Common myeloid progenitor, CD34-positive (primary cell): ENCODE results near the gene SLC4A11.

ENCODE experiments used
- CTCF ChIA-PET: fragments of 350-600 bp; sonication (Branson Sonifier 250); formaldehyde crosslinking; loops from one replicate; lab custom pipeline; 2021; ENCODE audit warnings: antibody characterized with exemption; lab: Charles Lee
- POLR2A ChIA-PET: fragments of 350-600 bp; sonication (Branson Sonifier 250); formaldehyde crosslinking; loops from one replicate; lab custom pipeline; 2021; ENCODE audit warnings: antibody characterized with exemption; lab: Charles Lee
- DNase-seq, 3 donors: peaks; one replicate each; pipeline versions ENCODE4 v3.0.0 to v3.0.0-alpha.2; 2013
- H3K27ac ChIP-seq, 2 experiments: 1 replicate in 1 of 2; 2 replicates in 1 of 2; pipeline ENCODE4 v1.7.0; 2013; ENCODE audit warnings: inconsistent platforms in 2 of 2, low read length in 2 of 2, mild to moderate bottlenecking in 2 of 2, low read depth in 1 of 2, moderate library complexity in 1 of 2; ENCODE audit not compliant: severe bottlenecking in 2 of 2, insufficient read depth in 1 of 2, poor library complexity in 1 of 2
- H3K27me3 ChIP-seq, 5 experiments: replicated peaks in 2 of 5; 1 replicate in 3 of 5; 2 replicates in 2 of 5; pipeline versions ENCODE4 v1.6.1 to v1.7.0; 2013; ENCODE audit warnings: low read length in 4 of 5, mild to moderate bottlenecking in 2 of 5, moderate library complexity in 2 of 5, inconsistent platforms in 1 of 5; ENCODE audit not compliant: insufficient read depth in 5 of 5, control insufficient read depth in 4 of 5
- H3K36me3 ChIP-seq, 4 experiments: 1 replicate in 2 of 4; 2 replicates in 2 of 4; pipeline versions ENCODE4 v1.6.1 to v1.7.0; 2013; ENCODE audit warnings: low read length in 3 of 4, control low read depth in 1 of 4, mild to moderate bottlenecking in 1 of 4; ENCODE audit not compliant: control insufficient read depth in 4 of 4, insufficient read depth in 4 of 4
- H3K4me1 ChIP-seq, 4 experiments: 1 replicate in 3 of 4; 2 replicates in 1 of 4; pipeline versions ENCODE4 v1.6.1 to v1.7.1; 2013; ENCODE audit warnings: low read length in 3 of 4, mild to moderate bottlenecking in 3 of 4, control low read depth in 1 of 4, inconsistent platforms in 1 of 4, moderate library complexity in 1 of 4; ENCODE audit not compliant: control insufficient read depth in 4 of 4, insufficient read depth in 4 of 4; ENCODE audit errors: control extremely low read depth in 1 of 4
- H3K4me3 ChIP-seq, 7 experiments: 1 replicate in 4 of 7; 2 replicates in 3 of 7; pipeline versions ENCODE4 v1.5.1 to v1.7.0; 2013; ENCODE audit warnings: mild to moderate bottlenecking in 7 of 7, low read length in 6 of 7, moderate library complexity in 6 of 7, inconsistent platforms in 2 of 7, low read depth in 2 of 7, control low read depth in 1 of 7; ENCODE audit not compliant: insufficient read depth in 4 of 7, control insufficient read depth in 1 of 7; ENCODE audit errors: extremely low read depth in 1 of 7
- H3K9me3 ChIP-seq, 5 experiments: 1 replicate in 4 of 5; 2 replicates in 1 of 5; pipeline versions ENCODE4 v1.6.1 to v1.7.1; 2013; ENCODE audit warnings: low read length in 4 of 5, mild to moderate bottlenecking in 2 of 5, inconsistent platforms in 1 of 5, low read depth in 1 of 5, moderate library complexity in 1 of 5; ENCODE audit not compliant: control insufficient read depth in 4 of 5, insufficient read depth in 2 of 5; ENCODE audit errors: control extremely low read depth in 1 of 5
- WGBS: methylation state at CpG from one replicate; pipeline ENCODE4 v1.1.5; 2013; ENCODE audit not compliant: insufficient coverage; 5-methylcytosine and 5-hydroxymethylcytosine counted together

The SLC4A11 gene

DNA sequence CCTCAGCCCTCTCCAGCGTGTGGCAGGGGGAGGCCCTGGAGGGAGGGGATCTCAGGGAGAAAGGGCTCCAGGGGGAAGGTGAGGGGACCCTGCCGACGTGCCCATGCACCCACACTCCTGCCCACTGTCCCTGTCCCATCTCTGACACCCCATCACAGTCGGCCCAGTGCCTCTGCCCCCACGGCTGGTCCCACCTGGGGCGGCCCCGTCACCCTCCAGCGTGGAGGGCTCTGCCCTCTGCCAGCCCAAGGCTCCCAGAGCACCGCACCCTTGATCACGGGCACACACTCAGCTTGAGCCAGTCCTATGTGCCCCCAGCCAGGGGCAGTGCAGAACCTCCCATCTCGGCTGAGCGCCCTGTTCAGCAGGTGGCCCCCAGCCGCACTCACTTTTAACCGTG is 9.2 kb downstream of the SLC4A11 start:
- Histone ChIP-seq H3K4me3 (no peak overlapping the region), H3K27ac (no peak overlapping the region), H3K27me3 (peaks cover 0 to 2% (median 0%) of the 10 kb centered on the region in 5 experiments), H3K4me1 (no peaks in the 10 kb centered on the region), H3K9me3 (no peaks in the 10 kb centered on the region), H3K36me3 (peaks cover 0 to 13% (median 6%) of the 10 kb centered on the region in 4 experiments)
- WGBS = 97% methylated on average over 10 of the region's 14 CpGs
- ChIA-PET CTCF (no interaction called here), POLR2A (no interaction called here)
- no peak for DNase-seq

DNA sequence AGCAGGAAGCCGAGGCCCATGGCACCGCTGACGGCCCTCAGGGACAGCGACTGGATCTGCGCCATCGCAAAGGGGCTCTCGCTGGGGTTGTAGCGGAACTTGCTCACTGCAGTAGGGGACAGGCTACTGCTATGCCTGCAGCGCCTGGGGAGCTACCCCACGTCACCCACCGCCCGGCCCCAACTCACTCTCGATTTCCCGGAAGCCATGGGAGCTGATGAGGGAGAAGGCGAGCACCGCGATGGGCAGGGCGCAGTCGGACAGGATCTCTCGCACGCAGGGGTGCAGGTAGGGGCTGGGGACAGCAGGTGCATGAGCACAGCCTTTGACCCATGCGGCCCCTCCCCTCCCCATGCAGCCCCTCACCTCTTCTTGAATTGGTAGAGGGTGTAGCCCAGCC is 9.8 kb downstream of the SLC4A11 start:
- Histone ChIP-seq H3K4me3 (no peak overlapping the region), H3K9me3 (no peaks in the 10 kb centered on the region), H3K27me3 (peaks cover 0 to 2% (median 0%) of the 10 kb centered on the region in 5 experiments), H3K36me3 (peaks cover 0 to 18% (median 11%) of the 10 kb centered on the region in 4 experiments), H3K27ac (no peak overlapping the region), H3K4me1 (peaks cover 0 to 4% (median 2%) of the 10 kb centered on the region in 4 experiments)
- ChIA-PET POLR2A (no interaction called here), CTCF (interaction anchor here (1.6 kb wide), 1 partner anchor 10 kb away, joined by 3 read pairs; no protein-coding TSS in a partner anchor)
- 98% methylated on average over 13 of the region's 22 CpGs for WGBS
- no peak for DNase-seq

DNA sequence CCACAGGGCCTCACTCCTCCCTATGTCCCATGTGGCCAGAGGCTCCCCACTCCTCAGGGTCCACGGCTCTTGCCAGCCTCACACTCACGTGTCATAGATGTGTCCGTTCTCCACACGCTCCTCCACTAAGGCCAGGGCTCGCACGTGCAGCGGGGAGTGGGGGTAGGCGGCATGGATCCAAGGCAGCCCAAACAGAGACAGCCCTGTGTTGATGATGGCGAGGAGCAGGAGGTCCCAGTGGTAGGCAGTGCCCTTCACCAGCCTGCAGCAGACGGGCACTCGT is 10.3 kb downstream of the SLC4A11 start:
- ChIA-PET CTCF (interaction anchor here (1.6 kb wide), 1 partner anchor 10 kb away, joined by 3 read pairs; no protein-coding TSS in a partner anchor), POLR2A (no interaction called here)
- H3K36me3 ChIP-seq = peaks cover 0 to 19% (median 14%) of the 10 kb centered on the region in 4 experiments
- H3K27me3 ChIP-seq = peaks cover 0 to under 1% (median 0%) of the 10 kb centered on the region in 5 experiments
- no peak overlapping the region for H3K27ac ChIP-seq
- no peak overlapping the region for H3K4me3 ChIP-seq
- no peaks in the 10 kb centered on the region for H3K9me3 ChIP-seq
- DNase-seq = no peak
- 99% methylated on average over 8 of the region's 11 CpGs for WGBS
- H3K4me1 ChIP-seq = peaks cover 0 to 8% (median 5%) of the 10 kb centered on the region in 4 experiments

DNA sequence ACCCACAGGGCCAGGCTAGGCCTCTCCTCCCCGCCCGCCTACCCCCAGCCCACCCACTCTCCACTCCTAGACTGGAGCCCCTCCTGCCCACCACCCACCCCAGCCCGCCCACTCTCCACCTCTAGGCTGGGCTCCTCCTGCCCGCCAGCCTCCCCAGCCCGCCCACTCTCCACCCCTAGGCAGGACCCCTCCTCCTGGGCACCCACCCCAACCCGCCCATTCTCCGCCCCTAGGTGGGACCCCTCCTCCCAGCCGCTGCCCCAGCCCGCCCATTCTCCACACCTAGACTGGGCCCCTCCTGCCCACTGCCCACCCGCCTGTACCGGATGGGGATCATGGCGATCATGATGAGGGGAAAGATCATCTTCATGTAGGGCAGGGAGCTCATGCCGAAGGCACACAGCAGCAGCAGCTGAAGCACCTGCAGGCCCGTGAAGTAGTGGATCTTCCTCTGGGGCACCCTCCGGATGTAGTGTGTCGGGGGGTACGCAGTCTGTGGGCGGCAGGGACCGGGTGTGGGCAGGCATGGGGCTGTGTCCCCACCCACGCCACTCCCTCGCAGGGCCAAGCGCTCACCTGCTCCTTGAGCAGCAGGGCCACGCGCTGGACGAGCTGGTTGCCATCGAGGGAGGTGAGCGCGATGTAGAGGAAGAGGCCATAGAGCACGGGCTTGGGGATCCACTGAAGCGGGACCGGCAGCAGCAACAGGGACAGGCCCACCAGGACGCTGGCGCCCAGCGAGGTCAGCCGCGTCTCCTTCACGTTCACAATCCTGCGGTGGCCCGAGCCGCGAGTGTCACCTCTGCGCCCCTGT is 10.8 kb downstream of the SLC4A11 start:
- H3K27me3 ChIP-seq = no peaks in the 10 kb centered on the region

DNA sequence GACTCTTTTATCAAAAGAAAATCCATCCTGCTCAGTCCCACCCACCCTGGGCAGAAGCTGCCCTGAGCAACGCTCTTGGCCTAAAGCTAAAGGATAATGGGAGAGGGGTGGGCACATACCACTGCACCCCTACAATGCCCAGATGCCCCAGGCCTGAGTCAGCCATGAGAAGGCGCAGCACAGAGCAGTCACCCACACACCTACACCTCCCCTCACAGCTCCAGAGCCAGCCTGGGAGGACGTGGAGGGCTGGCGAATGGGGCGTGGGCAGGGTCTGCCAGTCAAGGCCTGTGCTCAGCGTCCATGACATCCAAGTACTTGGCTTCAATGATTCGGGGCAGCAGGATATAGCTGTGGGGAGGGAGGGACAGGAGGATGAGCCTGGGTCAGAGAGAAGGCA is 11.5 kb downstream of the SLC4A11 start:
- DNase-seq = no peak
- no peaks in the 10 kb centered on the region for H3K27me3 ChIP-seq
- no peak overlapping the region for H3K27ac ChIP-seq
- POLR2A ChIA-PET = no interaction called here
- H3K4me3 ChIP-seq = no peak overlapping the region
- H3K4me1 ChIP-seq = peaks cover 0 to 20% (median 16%) of the 10 kb centered on the region in 4 experiments
- WGBS = 89% methylated on average over 3 of the region's 7 CpGs
- CTCF ChIA-PET = interaction anchor here (1.4 to 1.6 kb wide), 2 partner anchors 9 to 21 kb away, joined by 3 to 7 read pairs; no protein-coding TSS in a partner anchor
- H3K9me3 ChIP-seq = no peaks in the 10 kb centered on the region
- peaks cover 0 to 22% (median 20%) of the 10 kb centered on the region in 4 experiments for H3K36me3 ChIP-seq

More for the DNA sequence above, 10.8 kb downstream of the SLC4A11 start:
- H3K4me3 ChIP-seq = no peak overlapping the region
- DNase-seq = no peak
- H3K36me3 ChIP-seq = peaks cover 0 to 20% (median 17%) of the 10 kb centered on the region in 4 experiments
- peaks cover 0 to 14% (median 10%) of the 10 kb centered on the region in 4 experiments for H3K4me1 ChIP-seq
- POLR2A ChIA-PET = no interaction called here
- H3K27ac ChIP-seq = no peak overlapping the region
- H3K9me3 ChIP-seq = no peaks in the 10 kb centered on the region
- CTCF ChIA-PET = interaction anchor here (1.4 to 1.6 kb wide), 2 partner anchors 9 to 21 kb away, joined by 3 to 7 read pairs; no protein-coding TSS in a partner anchor
- 95% methylated on average over 33 of the region's 42 CpGs for WGBS

DNA sequence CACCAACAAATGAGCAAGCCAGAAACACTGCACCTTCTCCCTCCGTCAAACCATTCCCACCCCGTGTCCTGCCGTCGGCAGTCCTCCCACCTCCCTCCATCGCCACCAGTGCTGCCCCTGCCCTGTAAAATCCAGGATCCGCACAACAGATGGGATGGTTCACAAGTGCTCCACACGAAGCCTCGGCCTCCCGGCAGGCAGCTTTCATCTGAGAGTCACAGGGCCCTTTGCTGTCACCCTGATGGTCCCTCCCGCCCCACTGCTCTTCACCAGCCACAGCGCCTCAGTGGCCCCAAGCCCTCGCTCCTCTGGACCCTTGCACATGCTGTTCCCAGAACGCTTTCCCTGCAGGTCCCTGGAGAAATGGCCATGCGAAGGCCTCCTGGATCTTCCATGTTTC is 12.1 kb downstream of the SLC4A11 start:
- ChIA-PET CTCF (interaction anchor here (1.4 kb wide), 1 partner anchor 22 kb away, joined by 7 read pairs; no protein-coding TSS in a partner anchor), POLR2A (no interaction called here)
- no peaks in the 10 kb centered on the region for H3K27me3 ChIP-seq
- no peaks in the 10 kb centered on the region for H3K9me3 ChIP-seq
- H3K27ac ChIP-seq = no peak overlapping the region
- 98% methylated on average over 14 of the region's 14 CpGs for WGBS
- no peak for DNase-seq
- peaks cover 0 to 26% (median 21%) of the 10 kb centered on the region in 4 experiments for H3K36me3 ChIP-seq
- no peak overlapping the region for H3K4me3 ChIP-seq
- peaks cover 0 to 27% (median 21%) of the 10 kb centered on the region in 4 experiments for H3K4me1 ChIP-seq

DNA sequence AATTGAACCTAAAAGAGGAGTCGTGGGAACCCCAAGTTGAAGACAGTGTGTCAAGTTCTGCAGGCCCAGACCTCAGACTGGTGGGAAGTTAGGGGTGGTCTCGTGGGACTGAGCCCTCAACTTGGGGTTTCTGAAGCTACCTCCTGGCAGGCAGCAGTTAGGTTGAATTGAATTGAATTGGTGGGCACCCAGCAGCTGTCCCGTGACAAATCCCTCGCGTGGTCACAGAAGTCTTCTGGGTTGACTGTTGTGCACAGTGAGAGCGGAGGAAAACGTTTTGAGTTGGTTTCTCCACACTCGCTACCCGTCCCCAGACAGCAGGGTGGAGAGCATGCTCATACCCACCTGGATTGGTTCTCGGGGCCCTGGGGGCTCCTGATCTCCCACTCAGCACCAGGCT is 12.9 kb downstream of the SLC4A11 start:
- peaks cover 0 to 29% (median 22%) of the 10 kb centered on the region in 4 experiments for H3K4me1 ChIP-seq
- 93% methylated on average over 9 of the region's 10 CpGs for WGBS
- no peaks in the 10 kb centered on the region for H3K9me3 ChIP-seq
- H3K36me3 ChIP-seq = peaks cover 0 to 34% (median 28%) of the 10 kb centered on the region in 4 experiments
- no peak overlapping the region for H3K27ac ChIP-seq
- no peak for DNase-seq
- H3K4me3 ChIP-seq = no peak overlapping the region
- ChIA-PET CTCF (no interaction called here), POLR2A (no interaction called here)
- no peaks in the 10 kb centered on the region for H3K27me3 ChIP-seq
